ENCODE data around the gene SF3B3. TPM values are rescaled to one million over a fixed set of nuclear protein-coding genes. Genes with fewer than 3 reads are reported as not detected.

Gene SF3B3
- total and polyA plus RNA-seq, 4 donors = 73.7 to 242 (median 101) TPM

DNA sequence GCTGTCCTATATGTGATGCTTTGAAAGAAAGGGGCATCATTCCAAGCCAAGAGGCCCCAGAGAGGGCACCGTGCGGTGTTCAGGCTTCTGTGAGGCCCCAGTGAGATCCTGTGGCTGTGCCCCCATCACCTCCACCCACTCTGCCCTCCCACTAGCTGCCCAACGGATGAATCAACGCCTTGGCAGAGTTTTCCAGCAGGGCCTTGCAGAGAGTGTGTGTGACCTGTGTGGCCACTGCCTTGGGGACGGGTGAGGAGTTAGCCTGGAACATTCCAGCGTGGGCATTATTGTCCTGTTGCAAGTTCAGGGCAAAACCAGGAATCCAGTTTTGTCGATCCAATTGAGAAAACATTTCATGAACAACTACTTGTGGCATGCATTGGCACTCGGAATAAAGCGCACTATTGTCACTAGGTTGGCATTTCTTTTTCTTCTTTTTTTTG lies 53.7 kb downstream of the SF3B3 start:
- Histone ChIP-seq H3K27me3 (ENCODE audit: control insufficient read depth in 3 of 3, insufficient read depth in 3 of 3, low read length in 2 of 3) (no peaks in the 10 kb centered on the region), H3K9ac (ENCODE audit: insufficient read depth in 1 of 2, low read length in 2 of 2) (no peak overlapping the region), H3K27ac (ENCODE audit: low read depth in 1 of 2, low read length in 1 of 2) (no peak overlapping the region), H3K9me3 (ENCODE audit: control insufficient read depth in 4 of 4, insufficient read depth in 3 of 4, low read length in 3 of 4) (peaks cover 0 to 2% (median 0%) of the 10 kb centered on the region in 4 donors), H3K4me3 (no peak overlapping the region), H3K4me1 (ENCODE audit: control insufficient read depth in 5 of 5, insufficient read depth in 5 of 5, low read length in 5 of 5) (peaks cover 0 to 26% (median 20%) of the 10 kb centered on the region in 5 donors), H3K36me3 (ENCODE audit: control insufficient read depth in 4 of 4, insufficient read depth in 4 of 4, low read length in 4 of 4) (peaks cover 6 to 13% (median 9%) of the 10 kb centered on the region in 4 donors)
- DNase-seq (no peak), ATAC-seq (ENCODE audit: insufficient read depth, low FRiP score) (no peak)
- TF ChIP-seq, protein P1, sequence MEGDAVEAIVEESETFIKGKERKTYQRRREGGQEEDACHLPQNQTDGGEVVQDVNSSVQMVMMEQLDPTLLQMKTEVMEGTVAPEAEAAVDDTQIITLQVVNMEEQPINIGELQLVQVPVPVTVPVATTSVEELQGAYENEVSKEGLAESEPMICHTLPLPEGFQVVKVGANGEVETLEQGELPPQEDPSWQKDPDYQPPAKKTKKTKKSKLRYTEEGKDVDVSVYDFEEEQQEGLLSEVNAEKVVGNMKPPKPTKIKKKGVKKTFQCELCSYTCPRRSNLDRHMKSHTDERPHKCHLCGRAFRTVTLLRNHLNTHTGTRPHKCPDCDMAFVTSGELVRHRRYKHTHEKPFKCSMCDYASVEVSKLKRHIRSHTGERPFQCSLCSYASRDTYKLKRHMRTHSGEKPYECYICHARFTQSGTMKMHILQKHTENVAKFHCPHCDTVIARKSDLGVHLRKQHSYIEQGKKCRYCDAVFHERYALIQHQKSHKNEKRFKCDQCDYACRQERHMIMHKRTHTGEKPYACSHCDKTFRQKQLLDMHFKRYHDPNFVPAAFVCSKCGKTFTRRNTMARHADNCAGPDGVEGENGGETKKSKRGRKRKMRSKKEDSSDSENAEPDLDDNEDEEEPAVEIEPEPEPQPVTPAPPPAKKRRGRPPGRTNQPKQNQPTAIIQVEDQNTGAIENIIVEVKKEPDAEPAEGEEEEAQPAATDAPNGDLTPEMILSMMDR (IDR thresholded peaks at IDR 0.05; ENCODE audit: control extremely low read depth, extremely low read depth) = no peak
- WGBS, 2 donors = 67 to 76% methylated on average over 9 of the region's 9 CpGs

DNA sequence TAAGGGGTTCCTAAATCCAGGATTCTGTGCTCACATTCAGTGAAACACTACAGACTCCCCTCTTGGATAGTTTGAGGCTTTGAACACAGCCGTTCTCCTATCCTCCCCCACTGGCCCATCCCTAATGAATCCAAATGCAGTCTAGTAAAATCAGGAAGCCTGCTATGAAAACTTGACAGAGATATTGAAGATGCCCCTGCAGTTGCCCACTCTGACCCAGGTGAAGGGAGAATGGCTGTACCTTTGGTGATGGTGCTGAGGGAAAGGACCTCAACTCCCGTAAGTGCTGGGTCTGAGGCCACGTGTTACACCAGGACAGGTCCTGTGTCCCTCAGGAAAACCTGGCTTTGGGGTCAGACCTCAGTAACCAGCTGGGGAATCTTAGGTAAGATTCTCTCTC lies 54.4 kb downstream of the SF3B3 start:
- no peak overlapping the region for H3K9ac ChIP-seq (ENCODE audit: insufficient read depth in 1 of 2, low read length in 2 of 2)
- WGBS, 2 donors = 89 to 93% methylated on average over 3 of the region's 3 CpGs
- TF ChIP-seq, protein P1 (IDR thresholded peaks at IDR 0.05; ENCODE audit: control extremely low read depth, extremely low read depth) = no peak
- no peak for DNase-seq
- peaks cover 0 to 20% (median 15%) of the 10 kb centered on the region in 5 donors for H3K4me1 ChIP-seq (ENCODE audit: control insufficient read depth in 5 of 5, insufficient read depth in 5 of 5, low read length in 5 of 5)
- H3K4me3 ChIP-seq = no peak overlapping the region
- H3K27me3 ChIP-seq (ENCODE audit: control insufficient read depth in 3 of 3, insufficient read depth in 3 of 3, low read length in 2 of 3) = no peaks in the 10 kb centered on the region
- no peak for ATAC-seq (ENCODE audit: insufficient read depth, low FRiP score)
- H3K36me3 ChIP-seq (ENCODE audit: control insufficient read depth in 4 of 4, insufficient read depth in 4 of 4, low read length in 4 of 4) = peaks cover 2 to 8% (median 3%) of the 10 kb centered on the region in 4 donors
- peaks cover 0 to 2% (median 0%) of the 10 kb centered on the region in 4 donors for H3K9me3 ChIP-seq (ENCODE audit: control insufficient read depth in 4 of 4, insufficient read depth in 3 of 4, low read length in 3 of 4)
- no peak overlapping the region for H3K27ac ChIP-seq (ENCODE audit: low read depth in 1 of 2, low read length in 1 of 2)

DNA sequence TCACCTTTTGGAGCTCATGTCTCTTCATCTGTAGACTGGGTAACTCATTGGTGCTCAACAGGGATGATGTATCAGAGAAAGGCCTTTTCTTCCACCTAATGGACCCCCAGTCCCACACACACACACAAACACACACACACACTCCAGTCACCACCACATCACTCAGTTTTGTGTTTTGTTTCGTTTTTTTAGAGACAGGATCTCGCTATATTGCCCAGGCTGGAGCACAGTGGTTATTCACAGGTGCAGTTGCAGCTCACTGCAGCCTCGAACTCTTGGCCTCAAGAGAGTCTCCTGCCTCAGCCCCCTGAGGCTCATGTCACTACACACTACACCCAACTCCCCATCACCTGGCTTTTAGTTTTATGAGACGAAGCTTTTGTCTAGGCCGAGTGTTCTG lies 55.6 kb downstream of the SF3B3 start:
- Histone ChIP-seq H3K4me3 (no peak overlapping the region), H3K9me3 (ENCODE audit: control insufficient read depth in 4 of 4, insufficient read depth in 3 of 4, low read length in 3 of 4) (peaks cover 0 to 2% (median 0%) of the 10 kb centered on the region in 4 donors), H3K27ac (ENCODE audit: low read depth in 1 of 2, low read length in 1 of 2) (no peak overlapping the region), H3K36me3 (ENCODE audit: control insufficient read depth in 4 of 4, insufficient read depth in 4 of 4, low read length in 4 of 4) (peaks cover 0 to 8% (median 2%) of the 10 kb centered on the region in 4 donors), H3K27me3 (ENCODE audit: control insufficient read depth in 3 of 3, insufficient read depth in 3 of 3, low read length in 2 of 3) (no peaks in the 10 kb centered on the region), H3K4me1 (ENCODE audit: control insufficient read depth in 5 of 5, insufficient read depth in 5 of 5, low read length in 5 of 5) (peaks cover 0 to 17% (median 5%) of the 10 kb centered on the region in 5 donors), H3K9ac (ENCODE audit: insufficient read depth in 1 of 2, low read length in 2 of 2) (no peak overlapping the region)
- DNase-seq = no peak
- 90 to 92% methylated on average over 5 of the region's 5 CpGs for WGBS, 2 donors
- no peak for ATAC-seq (ENCODE audit: insufficient read depth, low FRiP score)
- TF ChIP-seq, protein P1 (IDR thresholded peaks at IDR 0.05; ENCODE audit: control extremely low read depth, extremely low read depth) = no peak
